Measurements from ENCODE around the gene CNST.

Gene CNST

GRCh38 chr1:246608616-246609376 is 42.5 kb downstream of the CNST start:
- no peaks in the 10 kb centered on the region for H3K27me3 ChIP-seq (ENCODE audit: low read length)
- no peak overlapping the region for H2AFZ ChIP-seq (ENCODE audit: low read depth, low read length, severe bottlenecking)
- no peaks in the 10 kb centered on the region for H3K9me2 ChIP-seq (replicated peaks; ENCODE audit: insufficient read depth, low read length)
- no peaks in the 10 kb centered on the region for H3K9me3 ChIP-seq (ENCODE audit: insufficient read depth, low read length)
- H4K20me1 ChIP-seq (ENCODE audit: low read depth, low read length), result peaks cover 11% of the 10 kb centered on the region; the same call in 1 of the 2 replicates
- H3K79me2 ChIP-seq (ENCODE audit: insufficient read depth, low read length), result peaks cover 54% of the 10 kb centered on the region
- H3F3A ChIP-seq (ENCODE audit: insufficient read depth), result no peaks in the 10 kb centered on the region
- H3K9ac ChIP-seq (ENCODE audit: low read length), result no peak overlapping the region
- H3K36me3 ChIP-seq (ENCODE audit: low read length), result no peaks in the 10 kb centered on the region
- no peak overlapping the region for H3K27ac ChIP-seq (ENCODE audit: low read depth, low read length)
- H3K4me3 ChIP-seq (ENCODE audit: insufficient read depth, low read length, poor library complexity, severe bottlenecking), result no peak overlapping the region
- TF ChIP-seq EZH2phosphoT487 (conservative IDR thresholded peaks at IDR 0.05; ENCODE audit: low read length), result no peak
- H3K4me2 ChIP-seq (ENCODE audit: low read depth, low read length, poor library complexity, severe bottlenecking), result no peak overlapping the region

DNA sequence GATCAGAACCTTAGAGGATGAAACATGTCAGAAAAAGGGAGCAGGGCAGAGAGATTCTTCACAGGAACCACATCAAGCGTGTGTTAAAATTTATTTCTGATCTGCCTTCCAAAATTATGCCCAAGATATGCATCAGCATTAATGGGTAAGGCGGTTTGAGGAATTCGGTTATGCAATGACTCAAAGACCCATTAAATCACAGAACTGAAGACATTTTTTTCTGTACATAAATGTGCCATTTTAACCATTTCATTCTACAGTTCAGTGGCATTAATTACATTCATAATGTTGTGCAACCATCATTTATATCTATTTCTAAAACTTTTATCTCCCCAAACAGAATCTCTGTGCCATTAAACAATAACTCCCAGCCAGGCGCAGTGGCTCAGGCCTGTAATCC is 43.4 kb downstream of the CNST start:
- H3K4me2 ChIP-seq (ENCODE audit: low read depth, low read length, poor library complexity, severe bottlenecking), result no peak overlapping the region
- no peaks in the 10 kb centered on the region for H3K9me2 ChIP-seq (replicated peaks; ENCODE audit: insufficient read depth, low read length)

GRCh38 chr1:246613096-246613758 is 47.0 kb downstream of the CNST start:
- Histone ChIP-seq H3K9ac (ENCODE audit: low read length) (no peak overlapping the region), H2AFZ (ENCODE audit: low read depth, low read length, severe bottlenecking) (no peak overlapping the region), H3K79me2 (ENCODE audit: insufficient read depth, low read length) (peaks cover 57% of the 10 kb centered on the region), H3K27me3 (ENCODE audit: low read length) (no peaks in the 10 kb centered on the region), H3K36me3 (ENCODE audit: low read length) (no peaks in the 10 kb centered on the region), H3K4me2 (ENCODE audit: low read depth, low read length, poor library complexity, severe bottlenecking) (no peak overlapping the region), H3K27ac (ENCODE audit: low read depth, low read length) (no peak overlapping the region), H3K9me3 (ENCODE audit: insufficient read depth, low read length) (no peaks in the 10 kb centered on the region), H3K4me3 (ENCODE audit: insufficient read depth, low read length, poor library complexity, severe bottlenecking) (no peak overlapping the region), H4K20me1 (ENCODE audit: low read depth, low read length) (peaks cover 11% of the 10 kb centered on the region; the same call in 1 of the 2 replicates), H3K9me2 (replicated peaks; ENCODE audit: insufficient read depth, low read length) (no peaks in the 10 kb centered on the region), H3F3A (ENCODE audit: insufficient read depth) (no peaks in the 10 kb centered on the region)
- TF ChIP-seq EZH2phosphoT487 (conservative IDR thresholded peaks at IDR 0.05; ENCODE audit: low read length), result no peak
- TF ChIP-seq CTCF (IDR thresholded peaks at IDR 0.05; ENCODE audit: insufficient read depth, low read length, poor library complexity, severe bottlenecking), result no peak

More for the DNA sequence above, 43.4 kb downstream of the CNST start:
- H4K20me1 ChIP-seq (ENCODE audit: low read depth, low read length), result peaks cover 11% of the 10 kb centered on the region; the same call in 1 of the 2 replicates
- no peak overlapping the region for H3K27ac ChIP-seq (ENCODE audit: low read depth, low read length)
- H2AFZ ChIP-seq (ENCODE audit: low read depth, low read length, severe bottlenecking), result no peak overlapping the region
- no peak for TF ChIP-seq EZH2phosphoT487 (conservative IDR thresholded peaks at IDR 0.05; ENCODE audit: low read length)
- TF ChIP-seq CTCF (IDR thresholded peaks at IDR 0.05; ENCODE audit: insufficient read depth, low read length, poor library complexity, severe bottlenecking), result no peak
- no peak overlapping the region for H3K4me3 ChIP-seq (ENCODE audit: insufficient read depth, low read length, poor library complexity, severe bottlenecking)
- H3F3A ChIP-seq (ENCODE audit: insufficient read depth), result no peaks in the 10 kb centered on the region
- peaks cover 47% of the 10 kb centered on the region for H3K79me2 ChIP-seq (ENCODE audit: insufficient read depth, low read length)
- H3K9me3 ChIP-seq (ENCODE audit: insufficient read depth, low read length), result no peaks in the 10 kb centered on the region
- no peaks in the 10 kb centered on the region for H3K27me3 ChIP-seq (ENCODE audit: low read length)
- no peak overlapping the region for H3K9ac ChIP-seq (ENCODE audit: low read length)
- H3K36me3 ChIP-seq (ENCODE audit: low read length), result no peaks in the 10 kb centered on the region

- H2AFZ ChIP-seq (ENCODE audit: low read depth, low read length, severe bottlenecking), result no peak overlapping the region
- H4K20me1 ChIP-seq (ENCODE audit: low read depth, low read length), result no peaks in the 10 kb centered on the region
- no peak overlapping the region for H3K9ac ChIP-seq (ENCODE audit: low read length)
- H3K27me3 ChIP-seq (ENCODE audit: low read length), result no peaks in the 10 kb centered on the region
- no peak for TF ChIP-seq CTCF (IDR thresholded peaks at IDR 0.05; ENCODE audit: insufficient read depth, low read length, poor library complexity, severe bottlenecking)
- H3F3A ChIP-seq (ENCODE audit: insufficient read depth), result no peaks in the 10 kb centered on the region
- no peaks in the 10 kb centered on the region for H3K9me3 ChIP-seq (ENCODE audit: insufficient read depth, low read length)
- H3K4me2 ChIP-seq (ENCODE audit: low read depth, low read length, poor library complexity, severe bottlenecking), result no peak overlapping the region
- no peak overlapping the region for H3K4me3 ChIP-seq (ENCODE audit: insufficient read depth, low read length, poor library complexity, severe bottlenecking)
- no peak overlapping the region for H3K27ac ChIP-seq (ENCODE audit: low read depth, low read length)
- H3K36me3 ChIP-seq (ENCODE audit: low read length), result no peaks in the 10 kb centered on the region
- H3K9me2 ChIP-seq (replicated peaks; ENCODE audit: insufficient read depth, low read length), result no peaks in the 10 kb centered on the region
- peaks cover 41% of the 10 kb centered on the region for H3K79me2 ChIP-seq (ENCODE audit: insufficient read depth, low read length)
These were observed 50.9 kb downstream of the CNST start for GRCh38 chr1:246617156-246617555.

Data from SU-DHL-6 (cell line).